ENCODE measurements around the gene UBR4. TPM values are rescaled to one million over a fixed set of nuclear protein-coding genes. Genes with fewer than 3 reads are reported as not detected.
A peak's percentile ranks its signal among the peaks of the same experiment; 100 is the strongest.

The UBR4 gene
- total and polyA plus RNA-seq, 2 donors from 2014 or later: 167 to 319 TPM

DNA sequence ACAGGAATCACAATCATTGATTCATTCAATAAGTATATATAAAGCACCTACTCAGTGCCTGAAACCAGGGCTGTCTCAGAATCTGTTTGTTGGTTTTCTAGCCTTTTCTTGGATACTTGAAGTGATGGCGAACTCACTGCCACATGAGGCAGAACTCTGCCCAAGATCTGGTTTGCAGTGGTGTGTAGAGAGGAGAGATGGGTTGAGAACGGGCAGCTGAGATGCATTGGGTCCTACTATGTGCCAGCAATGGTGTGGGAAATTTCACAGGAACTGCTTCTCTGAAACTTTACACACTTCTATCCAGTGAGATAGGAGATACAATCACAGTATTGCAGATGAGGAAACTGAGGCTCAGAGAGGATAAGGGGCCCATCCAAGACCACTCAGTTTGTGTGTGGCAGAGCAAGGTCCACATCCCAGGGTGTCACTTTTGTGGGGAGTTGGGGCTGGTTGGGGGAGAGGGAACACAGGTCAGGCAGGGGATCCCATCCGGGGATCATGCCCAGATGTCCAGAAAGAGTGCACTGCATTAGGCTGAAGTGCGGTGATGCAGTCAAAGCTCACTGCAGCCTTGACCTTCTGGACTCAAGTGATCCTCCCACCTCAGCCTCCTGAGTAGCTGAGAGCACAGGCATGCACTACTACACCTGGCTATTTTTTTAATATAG is 169.9 kb downstream of the UBR4 start:
- Histone ChIP-seq H3K27me3 (ENCODE audit: control insufficient read depth, insufficient read depth, low read length) (no peaks in the 10 kb centered on the region), H3K4me3 (ENCODE audit: low read length in 3 of 3) (no peak overlapping the region), H3K9ac (ENCODE audit: low read length in 3 of 3) (no peak overlapping the region), H3K36me3 (ENCODE audit: control insufficient read depth in 2 of 3, insufficient read depth in 3 of 3, low read length in 3 of 3) (no peaks in the 10 kb centered on the region), H3K4me1 (ENCODE audit: control insufficient read depth in 2 of 3, insufficient read depth in 2 of 3, low read depth in 1 of 3, low read length in 3 of 3) (peaks cover 0 to 1% (median 0%) of the 10 kb centered on the region in 3 donors), H3K9me3 (ENCODE audit: control insufficient read depth in 2 of 3, insufficient read depth in 1 of 3, low read length in 3 of 3) (no peaks in the 10 kb centered on the region), H3K27ac (ENCODE audit: low read depth in 2 of 2, low read length in 2 of 2) (no peak overlapping the region)
- TF ChIP-seq, protein P1, sequence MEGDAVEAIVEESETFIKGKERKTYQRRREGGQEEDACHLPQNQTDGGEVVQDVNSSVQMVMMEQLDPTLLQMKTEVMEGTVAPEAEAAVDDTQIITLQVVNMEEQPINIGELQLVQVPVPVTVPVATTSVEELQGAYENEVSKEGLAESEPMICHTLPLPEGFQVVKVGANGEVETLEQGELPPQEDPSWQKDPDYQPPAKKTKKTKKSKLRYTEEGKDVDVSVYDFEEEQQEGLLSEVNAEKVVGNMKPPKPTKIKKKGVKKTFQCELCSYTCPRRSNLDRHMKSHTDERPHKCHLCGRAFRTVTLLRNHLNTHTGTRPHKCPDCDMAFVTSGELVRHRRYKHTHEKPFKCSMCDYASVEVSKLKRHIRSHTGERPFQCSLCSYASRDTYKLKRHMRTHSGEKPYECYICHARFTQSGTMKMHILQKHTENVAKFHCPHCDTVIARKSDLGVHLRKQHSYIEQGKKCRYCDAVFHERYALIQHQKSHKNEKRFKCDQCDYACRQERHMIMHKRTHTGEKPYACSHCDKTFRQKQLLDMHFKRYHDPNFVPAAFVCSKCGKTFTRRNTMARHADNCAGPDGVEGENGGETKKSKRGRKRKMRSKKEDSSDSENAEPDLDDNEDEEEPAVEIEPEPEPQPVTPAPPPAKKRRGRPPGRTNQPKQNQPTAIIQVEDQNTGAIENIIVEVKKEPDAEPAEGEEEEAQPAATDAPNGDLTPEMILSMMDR (IDR thresholded peaks at IDR 0.05; ENCODE audit: borderline replicate concordance, extremely low read depth, insufficient read depth): no peak
- FAIRE-seq (no peak), DNase-seq (peak in 1 of 5 donors; percentile 45)
- intact Hi-C loops (cut with DNase I): no loop called here

DNA sequence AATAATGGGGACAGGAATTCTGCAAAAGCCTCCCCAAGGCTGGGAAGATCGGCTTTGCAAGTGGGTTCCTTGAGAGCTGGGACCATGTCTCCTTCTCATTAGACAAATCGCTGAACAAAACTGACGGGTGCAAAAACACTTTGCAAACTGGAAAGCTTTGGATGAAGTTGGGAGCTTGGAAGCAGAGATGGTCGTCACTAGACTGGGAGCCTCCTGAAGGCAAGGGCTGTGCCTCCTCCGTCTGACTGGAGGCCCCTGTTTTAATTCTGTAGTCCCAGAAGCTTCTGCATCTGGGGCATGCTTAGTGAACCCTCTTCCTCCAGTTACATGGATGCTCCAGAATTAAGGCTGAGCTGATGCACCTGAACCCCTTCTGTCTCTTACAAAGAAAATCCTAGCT is 171.3 kb downstream of the UBR4 start:
- H3K4me1 ChIP-seq (ENCODE audit: control insufficient read depth in 2 of 3, insufficient read depth in 2 of 3, low read depth in 1 of 3, low read length in 3 of 3): no peaks in the 10 kb centered on the region
- no peak for FAIRE-seq
- no peak overlapping the region for H3K9ac ChIP-seq (ENCODE audit: low read length in 3 of 3)
- intact Hi-C loops (cut with DNase I): no loop called here
- H3K27me3 ChIP-seq (ENCODE audit: control insufficient read depth, insufficient read depth, low read length): no peaks in the 10 kb centered on the region
- H3K36me3 ChIP-seq (ENCODE audit: control insufficient read depth in 2 of 3, insufficient read depth in 3 of 3, low read length in 3 of 3): no peaks in the 10 kb centered on the region
- no peak overlapping the region for H3K4me3 ChIP-seq (ENCODE audit: low read length in 3 of 3)
- TF ChIP-seq, protein P1 (IDR thresholded peaks at IDR 0.05; ENCODE audit: borderline replicate concordance, extremely low read depth, insufficient read depth): no peak
- no peaks in the 10 kb centered on the region for H3K9me3 ChIP-seq (ENCODE audit: control insufficient read depth in 2 of 3, insufficient read depth in 1 of 3, low read length in 3 of 3)
- H3K27ac ChIP-seq (ENCODE audit: low read depth in 2 of 2, low read length in 2 of 2): no peak overlapping the region
- DNase-seq: peak in 1 of 5 donors; percentile 13

DNA sequence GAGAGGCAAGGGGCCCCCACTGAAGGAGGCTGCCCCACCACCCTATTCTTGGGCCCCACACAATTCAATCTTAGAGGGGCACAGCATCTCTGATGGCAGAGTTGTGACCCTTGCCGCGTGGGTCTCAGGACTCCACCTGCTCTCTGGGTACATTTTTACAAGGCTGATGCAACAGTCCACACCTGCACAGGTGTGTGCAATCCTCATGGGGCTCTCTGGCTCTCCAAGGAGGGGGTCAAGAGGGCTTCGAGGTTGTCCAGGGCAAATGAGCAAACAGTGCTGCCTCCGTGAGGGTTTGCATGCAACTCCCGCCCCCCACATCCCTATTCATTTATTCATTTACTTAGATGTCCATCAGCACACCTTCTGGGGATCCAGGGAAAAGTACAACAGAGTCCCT is 172.0 kb downstream of the UBR4 start:
- FAIRE-seq (no peak), DNase-seq (peak in 1 of 5 donors; percentile 13)
- Histone ChIP-seq H3K9me3 (ENCODE audit: control insufficient read depth in 2 of 3, insufficient read depth in 1 of 3, low read length in 3 of 3) (no peaks in the 10 kb centered on the region), H3K4me3 (ENCODE audit: low read length in 3 of 3) (no peak overlapping the region), H3K27me3 (ENCODE audit: control insufficient read depth, insufficient read depth, low read length) (no peaks in the 10 kb centered on the region), H3K36me3 (ENCODE audit: control insufficient read depth in 2 of 3, insufficient read depth in 3 of 3, low read length in 3 of 3) (no peaks in the 10 kb centered on the region), H3K9ac (ENCODE audit: low read length in 3 of 3) (no peak overlapping the region), H3K4me1 (ENCODE audit: control insufficient read depth in 2 of 3, insufficient read depth in 2 of 3, low read depth in 1 of 3, low read length in 3 of 3) (no peaks in the 10 kb centered on the region), H3K27ac (ENCODE audit: low read depth in 2 of 2, low read length in 2 of 2) (no peak overlapping the region)
- TF ChIP-seq, protein P1 (IDR thresholded peaks at IDR 0.05; ENCODE audit: borderline replicate concordance, extremely low read depth, insufficient read depth): no peak
- intact Hi-C loops (cut with DNase I): no loop called here

DNA sequence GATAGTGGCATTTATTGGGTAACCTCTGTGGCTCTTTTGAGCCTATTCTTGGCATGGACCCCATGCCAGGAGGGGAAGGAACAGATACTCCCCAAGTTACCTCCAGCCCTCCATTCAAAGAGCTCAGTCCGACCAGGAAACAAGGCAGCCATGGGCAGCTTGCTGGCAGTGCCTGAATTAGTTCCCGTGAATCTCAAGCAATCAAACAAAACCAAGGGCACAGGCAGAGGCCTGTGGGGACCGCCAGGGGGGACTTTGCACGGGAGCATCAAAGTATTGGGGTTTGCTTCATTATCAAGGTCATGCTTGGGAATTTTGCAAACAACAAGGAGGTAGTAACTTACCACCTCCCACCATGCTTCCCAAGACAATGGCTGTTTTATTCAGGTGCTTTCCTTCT is 172.4 kb downstream of the UBR4 start:
- Histone ChIP-seq H3K9me3 (ENCODE audit: control insufficient read depth in 2 of 3, insufficient read depth in 1 of 3, low read length in 3 of 3) (no peaks in the 10 kb centered on the region), H3K4me1 (ENCODE audit: control insufficient read depth in 2 of 3, insufficient read depth in 2 of 3, low read depth in 1 of 3, low read length in 3 of 3) (no peaks in the 10 kb centered on the region), H3K36me3 (ENCODE audit: control insufficient read depth in 2 of 3, insufficient read depth in 3 of 3, low read length in 3 of 3) (no peaks in the 10 kb centered on the region), H3K27me3 (ENCODE audit: control insufficient read depth, insufficient read depth, low read length) (no peaks in the 10 kb centered on the region), H3K4me3 (ENCODE audit: low read length in 3 of 3) (no peak overlapping the region), H3K27ac (ENCODE audit: low read depth in 2 of 2, low read length in 2 of 2) (no peak overlapping the region), H3K9ac (ENCODE audit: low read length in 3 of 3) (no peak overlapping the region)
- FAIRE-seq (no peak), DNase-seq (no peak)
- TF ChIP-seq, protein P1 (IDR thresholded peaks at IDR 0.05; ENCODE audit: borderline replicate concordance, extremely low read depth, insufficient read depth): no peak
- intact Hi-C loops (cut with DNase I): no loop called here
